ENCODE results near the gene STING1.
A peak's percentile ranks its signal among the peaks of the same experiment; 100 is the strongest.
"Not testable (repeated sequence)": the region's sequence is repeated elsewhere in the genome, so short reads cannot be mapped to it uniquely, and the experiment has no call there.

STING1 gene

DNA sequence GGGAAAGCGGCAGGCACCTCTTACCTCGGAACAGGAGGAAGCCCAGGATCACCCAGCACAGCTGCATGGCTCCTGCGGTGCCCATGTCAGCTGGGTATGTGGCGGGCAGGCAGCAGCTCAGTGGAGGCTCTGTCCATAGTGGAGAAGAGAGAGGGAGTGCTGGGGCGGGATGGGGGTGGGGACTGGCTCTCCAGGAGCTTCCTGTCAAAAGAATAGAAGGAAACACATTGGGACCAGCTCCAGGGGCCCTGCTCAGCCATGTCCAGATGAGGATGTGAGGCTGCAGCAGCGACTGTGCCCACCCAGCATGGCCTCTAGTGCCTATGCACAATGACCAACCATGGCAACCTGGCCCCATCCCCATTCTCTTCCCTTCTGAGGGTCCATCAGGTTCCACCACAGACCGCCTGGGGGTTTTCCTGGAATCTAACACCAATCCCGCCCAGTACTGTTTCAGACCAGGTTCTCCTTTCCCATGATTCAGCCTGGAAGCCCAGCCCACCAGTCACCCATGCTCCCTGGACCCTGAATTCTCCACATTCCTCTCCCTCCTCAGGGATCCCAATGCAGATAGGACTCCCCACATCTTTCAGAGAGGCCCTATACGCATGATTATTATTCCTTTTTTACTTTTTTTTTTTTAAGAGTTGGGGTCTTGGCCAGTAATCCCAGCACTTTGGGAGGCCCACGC lies 19.8 kb downstream of the STING1 start, which contains the start of gene ECSCR:
Gene ECSCR, minus strand, starts transcription at position 158 of the 691 bp plus-strand sequence. Its CDS starts 73 bp downstream, at position 85.
- DNase-seq: no peak

DNA sequence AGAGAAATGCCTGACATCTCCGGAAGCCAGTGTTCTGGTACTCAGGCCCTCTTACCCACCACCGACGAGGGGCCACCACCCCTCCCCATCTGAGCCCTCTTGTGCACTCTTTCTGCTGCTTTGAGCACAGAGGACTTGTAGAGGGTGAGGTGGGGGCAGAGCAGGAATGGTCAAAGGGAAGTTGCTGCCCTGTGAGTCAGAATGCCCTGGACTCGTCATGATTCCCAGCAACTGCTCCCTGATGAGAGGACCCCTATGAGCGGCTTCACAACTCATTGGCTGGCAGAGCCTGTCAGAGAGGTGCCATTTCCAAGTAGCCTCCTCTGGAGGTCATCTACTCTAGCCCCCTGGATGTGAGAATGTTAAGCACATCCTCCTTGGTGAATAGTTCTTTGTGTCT lies 20.9 kb downstream of the STING1 start:
- no peak for DNase-seq

DNA sequence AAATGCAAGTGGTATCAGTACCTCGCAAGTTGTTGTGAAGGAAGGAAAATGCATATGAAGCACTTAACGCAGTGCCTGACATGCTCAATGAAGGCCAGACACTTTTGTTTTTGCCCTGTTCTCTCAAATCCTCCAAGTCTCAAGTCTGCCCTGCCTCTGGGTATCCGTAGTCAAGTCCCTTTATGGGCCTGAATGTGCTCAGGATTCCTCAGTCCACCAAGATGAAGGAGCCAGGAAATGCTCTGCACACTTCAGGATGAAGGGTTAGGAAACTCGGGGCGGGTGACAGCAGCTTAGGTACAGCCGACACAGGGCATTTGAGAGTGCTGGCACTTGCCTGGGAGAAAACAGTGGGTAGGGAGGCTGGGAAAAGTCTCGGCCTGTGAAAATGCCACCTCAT lies 21.4 kb downstream of the STING1 start:
- no peak for DNase-seq

DNA sequence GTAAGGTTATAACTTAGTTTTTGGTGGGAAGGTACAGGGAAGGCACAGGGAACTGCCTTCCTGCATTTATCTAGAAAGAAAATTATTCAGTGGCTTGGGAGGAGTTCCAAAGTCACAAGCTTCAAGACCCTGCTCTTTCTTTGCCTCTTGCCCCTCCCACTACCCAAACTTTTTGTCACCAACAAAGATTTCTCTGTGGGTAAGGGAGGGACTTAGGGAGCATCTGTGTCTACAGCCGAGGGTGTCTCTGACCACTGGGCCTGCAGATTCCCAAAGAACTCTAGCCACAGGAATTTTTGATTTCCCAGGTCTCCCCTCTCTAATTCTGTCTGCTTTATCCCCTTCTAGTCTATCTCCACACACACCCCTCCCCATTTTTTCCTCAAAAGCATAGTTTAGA lies 22.1 kb downstream of the STING1 start:
- no peak for DNase-seq

DNA sequence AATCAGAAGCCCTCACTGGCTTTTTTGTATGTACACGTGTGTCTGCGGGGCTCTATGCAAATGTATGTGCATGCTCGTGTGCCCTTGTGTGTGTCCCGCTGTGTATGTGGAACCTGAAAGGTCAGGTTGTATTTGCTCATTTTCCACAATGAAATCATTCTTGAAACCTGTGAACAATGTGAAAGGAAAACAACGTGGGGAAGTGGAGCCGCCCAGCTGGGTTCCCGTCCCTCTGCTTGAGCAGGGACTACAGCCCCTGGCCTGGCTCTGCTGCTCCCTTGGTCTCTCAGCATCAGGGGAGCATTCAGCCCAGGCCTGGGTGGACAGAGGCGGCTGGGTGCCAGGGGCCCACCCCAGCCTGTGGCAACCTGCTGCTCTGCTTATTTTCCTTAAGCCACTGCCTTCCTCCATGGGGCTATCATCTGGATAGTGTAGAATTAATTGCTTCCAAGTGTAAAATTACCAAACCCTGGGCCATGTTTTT lies 23.1 kb downstream of the STING1 start:
- no peak for DNase-seq

DNA sequence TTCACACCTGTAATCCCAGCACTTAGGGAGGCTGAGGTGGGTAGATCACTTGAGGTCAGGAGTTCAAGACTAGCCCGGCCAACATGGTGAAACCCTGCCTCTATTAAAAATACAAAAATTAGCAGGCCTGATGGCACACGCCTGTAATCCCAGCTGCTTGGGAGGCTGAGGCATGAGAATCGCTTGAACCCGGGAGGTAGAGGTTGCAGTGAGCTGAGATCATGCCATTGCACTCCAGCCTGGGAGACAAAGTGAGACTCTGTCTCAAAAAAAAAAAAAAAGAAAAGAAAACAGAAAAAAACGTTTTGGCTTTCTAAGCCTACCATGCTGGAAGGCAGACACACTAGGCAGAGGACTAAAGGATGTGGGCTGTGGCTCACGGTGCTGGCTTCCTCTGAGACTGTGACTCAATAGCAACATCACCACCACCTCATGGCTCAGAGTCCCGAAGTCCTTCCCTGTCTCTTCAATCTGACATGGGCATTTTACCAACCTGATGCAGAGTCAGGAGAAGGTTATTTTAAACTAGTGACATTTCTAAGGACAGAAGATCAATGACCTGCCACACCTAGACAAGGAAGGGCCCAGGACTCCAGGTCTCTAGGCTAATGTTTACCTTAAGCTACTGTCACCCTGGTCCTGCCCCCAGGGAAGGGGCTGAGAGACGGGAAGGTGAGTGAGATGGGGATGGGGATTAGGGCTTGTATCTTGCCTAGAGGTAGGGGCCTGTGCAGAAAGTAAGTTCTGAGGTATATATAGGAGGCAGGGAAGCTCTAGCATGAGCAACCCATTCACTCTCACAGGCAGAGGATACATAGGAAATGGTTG lies 23.8 kb downstream of the STING1 start:
- peak; percentile 80 for DNase-seq

DNA sequence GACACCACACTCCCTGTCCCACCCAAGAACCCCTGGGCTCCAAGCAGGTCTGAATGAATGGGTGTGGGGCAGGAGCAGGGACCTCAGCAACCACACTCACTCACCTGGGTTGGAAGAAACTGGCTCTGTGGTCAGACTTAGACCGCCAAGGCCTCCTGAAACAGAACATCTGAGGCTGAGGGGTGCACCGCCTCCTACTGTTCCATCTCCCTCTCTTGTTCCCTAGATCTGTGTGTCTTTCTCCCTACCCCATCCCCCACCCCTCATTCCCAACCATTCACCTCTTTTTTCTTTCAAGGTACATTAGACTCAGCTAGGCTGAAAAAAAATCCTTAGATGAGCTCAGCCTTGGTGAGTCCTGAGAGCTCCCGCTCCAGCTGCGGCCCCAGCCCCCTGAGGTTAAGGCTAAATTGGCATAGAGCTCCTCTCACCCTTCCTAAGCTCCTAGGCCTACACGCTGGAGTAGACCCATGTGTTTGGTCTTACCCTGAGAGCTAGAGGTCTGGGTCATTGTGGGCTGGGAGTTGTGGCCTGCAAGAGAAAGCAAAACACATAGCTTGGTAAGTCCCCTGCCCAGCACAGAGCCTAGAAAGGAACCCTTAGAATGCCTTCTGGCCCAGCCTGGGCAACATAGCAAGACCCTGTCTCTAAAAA lies 24.8 kb downstream of the STING1 start:
- DNase-seq: peak; percentile 67

DNA sequence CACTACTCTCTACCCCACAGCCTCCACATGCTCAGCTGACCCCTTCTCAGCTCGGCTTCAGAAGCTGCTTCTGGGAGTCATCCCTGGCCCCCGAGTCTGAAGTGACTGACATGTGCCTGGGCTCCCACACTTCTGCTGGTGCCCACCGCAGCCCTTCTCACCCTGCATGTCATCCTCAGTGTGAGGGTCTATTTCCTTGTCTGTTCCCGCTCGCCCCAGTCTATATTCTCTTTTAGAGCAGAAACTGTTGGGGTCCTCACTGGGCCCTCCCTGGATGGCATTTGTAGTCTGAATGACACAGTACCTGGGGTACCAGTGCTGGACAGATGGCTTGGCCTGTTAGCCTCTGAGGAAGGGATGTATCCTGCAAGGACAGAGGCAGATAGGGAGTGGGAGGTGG lies 25.3 kb downstream of the STING1 start:
- DNase-seq: no peak

DNA sequence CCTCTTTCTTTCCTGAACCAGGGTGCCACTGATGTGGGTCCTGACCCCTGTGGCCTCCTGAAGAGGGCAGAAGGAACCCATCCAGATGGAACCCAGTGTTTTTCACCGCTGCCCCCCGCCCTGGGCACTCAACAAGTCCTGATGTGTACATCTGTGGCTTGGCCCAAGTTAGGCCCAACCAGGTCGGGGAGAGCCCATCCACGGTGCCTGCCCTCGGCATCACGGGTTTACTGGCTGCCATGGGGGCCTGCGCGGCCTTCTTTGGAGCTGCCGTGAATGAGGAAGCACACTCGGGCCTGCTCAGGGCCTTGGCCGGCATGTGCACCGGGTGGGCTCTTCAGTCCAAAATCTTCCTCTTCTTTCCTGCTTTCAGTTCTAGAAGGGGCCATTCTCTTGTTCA lies 25.8 kb downstream of the STING1 start:
- no peak for DNase-seq

DNA sequence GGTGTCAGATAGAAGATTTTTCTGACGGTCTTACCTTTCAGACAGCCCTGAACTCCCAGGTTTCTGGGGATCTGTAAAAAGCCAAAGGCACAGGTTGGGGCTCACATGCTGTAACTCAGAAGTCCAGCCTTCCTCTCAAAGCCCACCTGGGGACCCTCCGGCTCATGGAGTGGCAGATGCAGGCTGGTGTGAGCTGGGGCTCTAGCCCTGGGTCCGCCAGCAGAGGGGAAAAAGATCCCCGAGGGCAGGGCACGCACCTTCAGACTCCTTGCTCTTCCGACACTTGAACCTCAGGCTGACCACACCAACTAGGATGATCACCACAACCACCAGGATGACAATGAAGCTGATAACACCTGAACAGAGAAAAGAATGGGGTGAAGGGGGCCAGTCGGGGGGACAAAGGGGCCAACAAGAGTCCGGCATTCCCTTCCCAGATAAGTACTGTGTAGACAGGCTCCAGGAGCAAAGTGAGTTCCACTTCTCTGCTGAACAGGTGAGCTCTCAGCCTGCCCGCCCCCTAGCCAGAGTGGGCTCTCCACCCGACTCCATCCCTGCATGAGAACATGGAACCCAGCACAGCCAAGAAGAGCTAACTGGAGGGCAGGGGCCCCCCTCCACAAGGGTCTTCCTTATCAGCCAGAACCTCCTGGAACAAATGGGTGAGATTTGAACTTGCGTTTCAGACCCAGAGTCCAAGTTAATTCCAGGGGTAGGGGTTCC lies 27.8 kb downstream of the STING1 start:
- DNase-seq: no peak

DNA sequence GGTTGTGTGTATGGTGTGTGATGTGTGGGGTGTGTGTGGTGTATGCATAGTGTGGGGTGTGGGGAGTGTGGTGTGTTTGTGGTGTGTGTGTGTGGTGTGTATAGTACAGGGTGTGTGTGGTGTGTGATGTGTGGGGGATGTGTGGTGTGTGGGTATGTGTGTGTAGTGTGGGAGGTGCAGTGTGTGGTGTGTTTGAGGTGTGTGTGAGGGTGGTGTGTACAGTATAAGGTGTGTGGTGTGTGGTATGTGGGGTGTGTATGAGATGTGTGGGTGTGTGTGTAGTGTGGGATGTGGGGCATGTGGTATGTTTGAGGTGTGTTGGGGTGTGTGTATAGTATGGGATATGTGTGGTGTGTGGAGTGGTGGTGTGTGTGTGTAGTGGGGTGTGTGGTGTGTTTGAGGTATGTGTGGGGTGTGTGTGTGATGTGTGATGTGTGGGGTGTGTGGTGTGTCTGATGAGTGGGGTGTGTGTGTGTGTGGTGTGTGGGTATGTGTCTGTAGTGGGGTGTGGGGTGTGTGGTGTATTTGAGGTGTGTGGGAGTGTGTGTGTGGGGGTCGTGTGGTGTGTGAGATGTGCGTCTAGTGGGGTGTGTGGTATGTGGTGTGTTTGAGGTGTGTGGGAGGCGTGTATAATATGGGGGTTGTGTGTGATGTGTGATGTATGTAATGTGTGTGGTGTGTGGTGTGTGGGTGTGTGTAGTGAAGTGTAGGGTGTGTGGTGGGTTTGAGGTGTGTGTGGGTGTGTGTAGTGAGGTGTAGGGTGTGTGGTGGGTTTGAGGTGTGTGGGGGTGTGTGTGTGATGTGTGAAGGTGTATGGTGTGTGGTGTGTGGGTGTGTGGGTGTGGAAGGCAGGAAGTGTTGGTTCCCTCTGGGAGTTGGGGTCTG lies 28.6 kb downstream of the STING1 start:
- DNase-seq: no peak

DNA sequence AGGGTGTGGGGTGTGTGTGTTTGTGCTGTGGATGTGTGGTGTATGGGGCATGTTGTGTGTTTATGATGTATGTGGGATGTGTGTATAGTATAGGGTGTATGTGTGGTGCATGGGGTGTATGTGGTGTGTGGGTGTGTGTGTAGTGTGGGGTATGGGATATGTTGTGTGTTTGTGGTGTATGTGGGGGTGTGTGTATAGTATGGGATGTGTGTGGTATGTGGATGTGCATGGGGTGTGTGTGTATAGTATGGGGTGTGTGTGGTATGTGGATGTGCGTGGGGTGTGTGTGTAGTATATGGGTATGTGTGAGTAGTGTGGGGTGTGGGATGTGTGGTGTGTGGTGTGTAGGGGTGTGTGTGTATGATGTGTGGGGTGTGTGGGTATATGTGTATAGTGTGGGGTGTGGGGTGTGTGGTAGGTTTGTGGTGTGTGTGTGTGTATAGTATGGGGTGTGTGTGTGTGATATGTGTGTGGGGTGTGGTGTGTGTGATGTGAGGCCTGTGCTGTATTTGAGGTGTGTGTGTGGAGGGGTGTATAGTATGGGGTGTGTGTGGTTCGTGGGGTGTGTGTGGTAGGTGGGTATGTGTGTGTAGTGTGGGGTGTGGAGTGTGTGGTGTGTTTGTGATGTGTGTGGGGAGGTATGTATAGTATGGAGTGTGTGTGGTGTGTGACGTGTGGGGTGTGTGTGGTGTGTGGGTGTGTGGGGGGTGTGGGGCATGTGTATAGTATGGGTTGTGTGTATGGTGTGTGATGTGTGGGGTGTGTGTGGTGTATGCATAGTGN lies 30.5 kb downstream of the STING1 start:
- DNase-seq: peak; percentile 18

DNA sequence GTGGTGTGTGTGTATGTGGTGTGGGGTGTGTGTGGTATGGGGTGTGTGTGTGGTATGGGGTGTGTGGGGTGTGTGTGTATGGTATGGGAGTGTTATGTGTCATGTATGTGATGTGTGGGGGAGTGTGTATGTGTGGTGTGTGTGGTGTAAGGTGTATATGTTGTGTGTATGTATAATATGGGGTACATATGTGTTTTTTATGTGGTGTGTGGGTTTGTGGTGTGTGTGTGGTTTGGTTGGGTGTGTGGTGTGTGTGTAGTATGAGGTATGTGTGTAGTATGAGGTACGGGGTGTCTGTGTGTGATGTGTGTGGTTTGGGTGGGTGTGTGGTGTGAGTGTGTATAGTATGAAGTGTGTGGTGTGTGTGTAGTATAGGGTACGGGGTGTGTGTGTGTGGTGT lies 31.4 kb downstream of the STING1 start:
- no peak for DNase-seq

DNA sequence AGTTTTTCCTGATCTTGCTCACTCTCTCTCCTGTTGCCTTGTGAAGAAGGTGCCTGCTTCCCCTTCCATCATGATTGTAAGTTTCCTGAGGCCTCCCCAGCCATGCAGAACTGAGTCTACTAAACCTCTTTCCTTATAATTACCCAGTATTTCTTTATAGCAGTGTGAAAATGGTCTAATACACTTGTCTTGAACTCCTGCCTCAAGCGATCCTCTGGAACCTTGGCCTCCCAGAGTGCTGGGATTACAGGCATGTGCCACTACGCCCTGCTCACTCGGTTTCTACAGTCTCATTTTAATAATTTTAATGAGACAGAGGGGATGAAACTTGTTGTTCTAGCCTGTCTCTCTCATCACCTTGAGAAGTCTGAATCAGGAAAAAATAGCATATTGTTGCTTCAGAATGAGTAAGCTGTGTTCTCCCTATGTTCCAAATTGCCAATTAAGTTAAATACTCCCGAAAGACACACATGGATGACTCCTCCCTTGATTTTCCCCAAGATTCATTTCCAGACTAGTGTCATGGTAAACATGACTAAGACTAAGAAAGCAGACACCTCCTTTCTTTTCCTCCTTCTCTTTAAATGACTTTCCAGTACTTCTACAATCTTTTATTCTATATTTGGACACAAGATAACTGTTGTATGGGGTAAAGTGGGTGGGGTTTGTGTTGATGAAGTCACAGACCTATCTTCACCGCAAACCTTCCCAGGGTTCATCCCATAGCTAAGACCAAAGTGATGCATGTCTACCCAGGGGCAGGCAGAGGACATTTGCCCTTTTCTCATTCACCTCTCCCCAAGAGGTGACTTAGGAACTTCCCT lies 35.4 kb downstream of the STING1 start:
- no peak for DNase-seq

DNA sequence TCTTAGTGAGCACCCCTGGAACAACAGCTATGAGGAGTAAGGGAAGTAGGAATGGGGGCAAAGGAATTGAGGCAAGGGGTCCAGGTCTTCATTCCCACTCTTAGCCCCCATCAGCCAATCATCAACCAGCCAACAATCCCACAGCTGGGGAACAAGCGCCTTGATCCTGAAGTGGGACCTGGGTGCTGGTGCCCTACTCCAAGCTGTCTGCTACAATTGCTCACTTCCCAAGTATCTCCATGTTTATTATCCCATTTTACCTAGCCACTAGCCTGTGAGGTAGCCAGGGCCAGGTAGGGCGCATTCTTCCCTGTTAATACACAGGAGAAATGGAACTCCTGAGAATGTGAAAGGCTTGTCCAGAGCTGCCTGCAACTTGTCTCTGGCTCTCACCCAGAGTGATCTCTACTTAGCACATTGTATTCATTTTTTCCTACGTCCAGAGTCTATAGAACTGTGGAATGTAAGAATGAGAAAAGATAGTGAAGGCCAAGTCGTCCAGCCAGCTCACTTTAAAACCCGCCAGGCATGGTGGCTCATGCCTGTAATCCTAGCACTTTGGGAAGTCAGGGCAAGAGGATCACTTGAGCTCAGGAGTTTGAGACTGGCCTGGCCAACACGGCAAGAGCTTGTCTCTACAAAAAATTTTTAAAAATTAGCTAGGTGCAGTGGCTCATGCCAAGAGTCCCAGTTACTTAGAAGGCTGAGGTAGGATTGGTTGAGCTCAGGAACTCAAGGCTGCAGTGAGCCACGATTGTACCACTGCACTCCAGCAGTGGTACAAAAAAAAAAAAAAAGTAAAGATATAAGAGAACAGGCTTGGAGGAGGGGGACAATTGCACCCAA lies 37.0 kb downstream of the STING1 start:
- no peak for DNase-seq

DNA sequence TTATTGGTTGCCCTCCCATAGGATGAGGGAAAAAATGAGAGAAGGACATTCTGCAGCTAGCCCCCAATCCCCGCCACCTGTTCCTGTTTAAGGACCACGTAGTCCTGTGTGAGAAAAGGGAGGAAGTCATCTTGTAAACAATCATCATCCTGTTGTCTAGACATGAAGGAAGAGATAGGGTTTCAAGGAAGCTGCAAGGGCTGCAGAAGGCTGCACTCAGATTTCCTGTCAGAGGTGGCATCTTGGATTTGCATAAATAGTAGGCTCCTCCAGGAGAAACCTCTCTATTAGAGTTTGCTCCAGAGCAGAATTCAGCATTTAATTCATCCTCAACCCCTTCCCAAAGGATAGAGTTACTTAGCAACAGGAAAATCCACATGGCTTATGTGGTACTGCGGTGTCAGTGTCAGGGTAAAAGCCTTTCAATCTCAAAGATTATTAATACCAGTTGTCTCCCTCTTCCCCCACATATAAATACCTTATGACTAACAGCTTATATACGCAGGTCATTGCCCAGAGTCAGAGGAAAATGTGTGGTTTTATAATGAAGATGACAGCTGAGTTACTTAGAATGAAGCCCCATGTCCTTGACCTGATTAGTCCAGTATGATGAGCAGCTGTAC lies 38.6 kb downstream of the STING1 start:
- DNase-seq: no peak

DNA sequence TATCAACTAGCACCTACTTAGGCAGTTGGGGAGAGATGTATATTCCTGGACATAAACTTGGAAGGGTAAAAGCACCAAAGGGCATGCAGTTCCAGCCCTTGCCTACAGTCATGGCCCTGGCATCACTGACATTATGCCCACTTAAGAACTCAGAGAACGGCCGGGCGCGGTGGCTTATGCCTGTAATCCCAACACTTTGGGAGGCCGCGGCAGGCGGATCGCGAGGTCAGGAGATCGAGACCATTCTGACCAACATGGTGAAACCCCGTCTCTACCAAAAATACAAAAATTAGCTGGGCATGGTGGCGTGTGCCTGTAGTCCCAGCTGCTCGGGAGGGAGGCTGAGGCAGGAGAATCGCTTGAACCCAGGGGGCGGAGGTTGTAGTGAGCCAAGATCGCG lies 42.1 kb downstream of the STING1 start:
- not testable (repeated sequence) for DNase-seq

DNA sequence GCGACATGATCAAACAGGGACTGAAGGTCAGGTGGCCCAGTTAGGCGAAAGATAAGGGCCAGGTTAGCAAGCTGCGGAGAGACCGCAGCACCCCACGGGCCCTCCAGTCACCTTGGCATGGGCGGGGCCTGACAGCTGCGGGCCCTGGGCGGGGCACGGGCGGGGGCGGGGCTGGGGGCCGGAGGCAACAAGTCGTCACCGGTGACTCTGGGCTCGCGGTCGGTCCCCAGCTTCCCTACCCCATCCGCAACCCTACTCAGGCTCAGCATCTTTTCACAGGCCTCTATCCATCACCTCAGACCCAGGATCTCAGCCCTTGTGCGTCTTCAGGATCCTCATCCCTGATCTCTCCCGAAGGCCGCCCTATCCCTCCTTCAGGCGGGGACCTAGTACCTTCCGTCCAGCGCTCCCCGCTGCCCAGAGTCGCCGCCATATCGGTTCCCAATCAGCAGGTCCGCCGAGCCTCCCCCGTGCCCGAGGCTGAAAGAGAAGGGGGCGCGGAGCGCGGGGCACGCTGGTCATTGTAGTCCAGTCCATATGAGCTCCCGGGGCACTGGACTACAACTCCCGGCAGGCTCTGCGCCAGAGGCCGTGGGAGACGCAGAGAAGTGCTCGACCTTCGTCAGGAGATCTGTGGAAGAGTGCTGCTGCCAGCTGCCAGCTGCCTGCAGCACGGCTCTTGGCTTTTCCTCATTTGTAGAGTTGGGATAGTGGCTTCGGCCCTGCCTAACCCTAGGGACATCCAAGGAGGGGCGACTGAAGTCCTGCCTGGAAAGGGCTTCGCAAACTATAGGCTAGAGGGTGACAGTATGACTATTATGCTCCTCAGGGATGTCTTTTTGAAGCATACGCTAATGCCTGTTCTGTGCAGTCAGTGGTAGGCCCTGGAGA lies 43.3 kb downstream of the STING1 start, which contains the start of gene DNAJC18:
Gene DNAJC18, minus strand, starts transcription at position 513 of the 891 bp plus-strand sequence. Its CDS starts 80 bp downstream, at position 433.
- peak; percentile 95 for DNase-seq

All from stimulated activated CD8-positive, alpha-beta memory T cell treated with anti-CD3 and anti-CD28 coated beads, Interleukin-4, amount 100 ng/mL, for 48 hours (primary cell).